ENCODE results near the gene CAMK1D.

DNA sequence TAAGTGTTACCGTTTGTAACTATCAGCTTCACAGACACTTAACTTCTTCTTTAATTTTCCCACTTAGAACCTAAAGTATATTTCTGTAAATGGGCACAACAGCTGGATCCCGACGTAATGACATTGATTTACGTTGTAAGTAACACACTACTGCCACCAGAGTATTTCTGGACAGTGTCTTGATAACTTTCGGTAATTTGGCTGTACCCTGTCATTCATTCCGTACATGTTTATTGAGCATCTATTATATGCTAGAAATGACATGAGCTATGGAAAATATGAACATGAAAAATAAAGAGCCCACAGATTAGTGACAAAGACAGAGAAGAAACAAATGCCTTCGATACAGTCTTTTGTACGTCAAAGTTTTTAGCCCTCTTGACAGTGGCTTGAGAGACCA, 360.8 kb downstream of the CAMK1D start:
- no peak for TF ChIP-seq POLR2A (IDR thresholded peaks at IDR 0.05; ENCODE audit: extremely low read depth, insufficient read length)
- TF ChIP-seq, protein P1, sequence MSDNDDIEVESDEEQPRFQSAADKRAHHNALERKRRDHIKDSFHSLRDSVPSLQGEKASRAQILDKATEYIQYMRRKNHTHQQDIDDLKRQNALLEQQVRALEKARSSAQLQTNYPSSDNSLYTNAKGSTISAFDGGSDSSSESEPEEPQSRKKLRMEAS (IDR thresholded peaks at IDR 0.05; ENCODE audit: low read depth, low read length) = no peak
- TF ChIP-seq, protein P2, sequence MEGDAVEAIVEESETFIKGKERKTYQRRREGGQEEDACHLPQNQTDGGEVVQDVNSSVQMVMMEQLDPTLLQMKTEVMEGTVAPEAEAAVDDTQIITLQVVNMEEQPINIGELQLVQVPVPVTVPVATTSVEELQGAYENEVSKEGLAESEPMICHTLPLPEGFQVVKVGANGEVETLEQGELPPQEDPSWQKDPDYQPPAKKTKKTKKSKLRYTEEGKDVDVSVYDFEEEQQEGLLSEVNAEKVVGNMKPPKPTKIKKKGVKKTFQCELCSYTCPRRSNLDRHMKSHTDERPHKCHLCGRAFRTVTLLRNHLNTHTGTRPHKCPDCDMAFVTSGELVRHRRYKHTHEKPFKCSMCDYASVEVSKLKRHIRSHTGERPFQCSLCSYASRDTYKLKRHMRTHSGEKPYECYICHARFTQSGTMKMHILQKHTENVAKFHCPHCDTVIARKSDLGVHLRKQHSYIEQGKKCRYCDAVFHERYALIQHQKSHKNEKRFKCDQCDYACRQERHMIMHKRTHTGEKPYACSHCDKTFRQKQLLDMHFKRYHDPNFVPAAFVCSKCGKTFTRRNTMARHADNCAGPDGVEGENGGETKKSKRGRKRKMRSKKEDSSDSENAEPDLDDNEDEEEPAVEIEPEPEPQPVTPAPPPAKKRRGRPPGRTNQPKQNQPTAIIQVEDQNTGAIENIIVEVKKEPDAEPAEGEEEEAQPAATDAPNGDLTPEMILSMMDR (IDR thresholded peaks at IDR 0.05; ENCODE audit: low read depth, low read length) = no peak

Measured in NB4 (cell line).